VCaP (cell line): ENCODE measurements around the gene SERPINF2.

ENCODE experiments used
- H3K27ac ChIP-seq: fragments of 450-650 bp; 2 replicates; pipeline ENCODE4 v1.5.1; 2017
- CTCF ChIP-seq: fragments of 450-650 bp; conservative IDR thresholded peaks from 2 replicates; pipeline ENCODE4 v1.5.1; 2017; ENCODE audit warnings: mild to moderate bottlenecking, moderate library complexity

The SERPINF2 gene

GRCh38 chr17:1744551-1745512 is 2.2 kb downstream of the SERPINF2 start:
- no peak for TF ChIP-seq CTCF
- no peak overlapping the region for H3K27ac ChIP-seq

- no peak overlapping the region for H3K27ac ChIP-seq
- no peak for TF ChIP-seq CTCF
These were observed 2.9 kb downstream of the SERPINF2 start for GRCh38 chr17:1745513-1746020.

- no peak for TF ChIP-seq CTCF
- peak overlapping the region; percentile 67 for H3K27ac ChIP-seq
These were observed 4.4 kb downstream of the SERPINF2 start for GRCh38 chr17:1746975-1747543.

- H3K27ac ChIP-seq, result no peak overlapping the region
- TF ChIP-seq CTCF, result no peak
These were observed 8.0 kb downstream of the SERPINF2 start for GRCh38 chr17:1750628-1751027.

- no peak overlapping the region for H3K27ac ChIP-seq
- no peak for TF ChIP-seq CTCF
These were observed 10.0 kb downstream of the SERPINF2 start for GRCh38 chr17:1752425-1753262.

GRCh38 chr17:1753767-1754429 is 11.2 kb downstream of the SERPINF2 start:
- H3K27ac ChIP-seq, result no peak overlapping the region
- no peak for TF ChIP-seq CTCF
